HCT116 (cell line): ENCODE results near the gene CCDC70. TPM values are rescaled to one million over a fixed set of nuclear protein-coding genes. Genes with fewer than 3 reads are reported as not detected.

Experiments used
- ATAC-seq: fragments of 200-7000 bp; cut with Tn5 transposase; 2 replicates; pipeline ENCODE4 v1.9.1; 2020; ENCODE audit warnings: mild to moderate bottlenecking, moderate library complexity
- BruUV-seq: library from RNA; stranded (reverse); fragments of 400-500 nt; replicated peaks from 2 replicates; lab custom pipeline; 2021; lab: Mats Ljungman, UMichigan
- CTCF ChIA-PET: fragments of 300-600 bp; sonication (Branson Sonifier 250); formaldehyde crosslinking; loops from one replicate; lab custom pipeline; 2021; ENCODE audit warnings: antibody characterized with exemption; lab: Charles Lee
- POLR2A ChIA-PET: fragments of 300-600, 350-600 bp; sonication (Branson Sonifier 250); formaldehyde crosslinking; loops from one replicate; lab custom pipeline; 2021; ENCODE audit warnings: antibody characterized with exemption; lab: Charles Lee
- RAD21 ChIA-PET, 2 experiments: fragments of 300-600 bp; sonication (Branson Sonifier 250); formaldehyde crosslinking; loops; one replicate each; lab custom pipeline; 2023; ENCODE audit warnings: low total read pairs in 2 of 2; ENCODE audit not compliant: uncharacterized antibody in 2 of 2, unreplicated experiment in 2 of 2, low non-redundant PET in 1 of 2; lab: Charles Lee
- DNase-seq: peaks from one replicate; pipeline ENCODE4 v3.0.0-alpha.2; 2010; ENCODE audit warnings: low read depth, low spot score
- H2AFZ ChIP-seq: fragments of 200-600 bp; shearing (Covaris generic), sonication (generic); 2 replicates; pipeline ENCODE4 v1.6.1; 2017; ENCODE audit warnings: low read depth, mixed run types, mixed read lengths, antibody characterized with exemption, low read length; ENCODE audit not compliant: poor library complexity, severe bottlenecking
- H3K27ac ChIP-seq: 2 replicates; pipeline ENCODE4 v1.5.1; 2012; ENCODE audit warnings: low read depth, low read length
- H3K27me3 ChIP-seq: fragments of 200-600 bp; sonication (generic); 2 replicates; pipeline ENCODE4 v1.6.1; 2016; ENCODE audit warnings: mixed run types, low read length, mixed read lengths; ENCODE audit not compliant: insufficient read depth
- H3K36me3 ChIP-seq, 2 experiments: fragments of 200-500 bp in 1 of 2; fragments of 200-600 bp in 1 of 2; sonication (Bioruptor generic) in 1 of 2; sonication (generic) in 1 of 2; 2 replicates each; pipeline versions ENCODE4 v1.5.1 to v1.6.1; 2014 to 2016; ENCODE audit warnings: low read length in 2 of 2, inconsistent platforms in 1 of 2, mixed read lengths in 1 of 2, mixed run types in 1 of 2; ENCODE audit not compliant: insufficient read depth in 2 of 2, control insufficient read depth in 1 of 2
- H3K4me1 ChIP-seq, 2 experiments: fragments of 200-600 bp in 1 of 2; sonication (generic) in 1 of 2; 2 replicates each; pipeline versions ENCODE4 v1.5.1 to v1.6.1; 2012 to 2017; ENCODE audit warnings: low read length in 2 of 2, inconsistent platforms in 1 of 2, mild to moderate bottlenecking in 1 of 2, mixed read lengths in 1 of 2, mixed run types in 1 of 2, moderate library complexity in 1 of 2; ENCODE audit not compliant: insufficient read depth in 2 of 2, control insufficient read depth in 1 of 2
- H3K4me2 ChIP-seq: fragments of 200-600 bp; sonication (generic); 2 replicates; pipeline ENCODE4 v1.6.1; 2017; ENCODE audit warnings: mixed run types, low read length, mixed read lengths
- H3K4me3 ChIP-seq, 2 experiments: fragments of 200-600 bp in 1 of 2; sonication (generic) in 1 of 2; replicated peaks in 1 of 2; 2 replicates each; pipeline ENCODE4 v1.5.1; 2011 to 2016; ENCODE audit warnings: low read length in 2 of 2, control low read depth in 1 of 2, low read depth in 1 of 2, mild to moderate bottlenecking in 1 of 2, mixed read lengths in 1 of 2, mixed run types in 1 of 2
- H3K79me2 ChIP-seq: fragments of 200-600 bp; sonication (generic); 2 replicates; pipeline ENCODE4 v1.6.1; 2017; ENCODE audit warnings: mild to moderate bottlenecking, mixed run types, low read length, moderate library complexity, mixed read lengths; ENCODE audit not compliant: insufficient read depth
- H3K9ac ChIP-seq: fragments of 200-600 bp; sonication (generic); 2 replicates; pipeline ENCODE4 v1.6.1; 2016; ENCODE audit warnings: low read length, mixed read lengths
- H3K9me2 ChIP-seq: fragments of 200-600 bp; sonication (generic), shearing (Covaris generic); 2 replicates; pipeline ENCODE4 v1.6.1; 2017; ENCODE audit warnings: mixed run types, mild to moderate bottlenecking, moderate library complexity; ENCODE audit not compliant: insufficient read depth
- H3K9me3 ChIP-seq, 2 experiments: fragments of 200-500 bp in 1 of 2; fragments of 200-600 bp in 1 of 2; sonication (Bioruptor generic) in 1 of 2; sonication (generic) in 1 of 2; 2 replicates each; pipeline ENCODE4 v1.6.1; 2014 to 2017; ENCODE audit warnings: low read length in 2 of 2, mixed read lengths in 2 of 2, inconsistent platforms in 1 of 2, low read depth in 1 of 2, mild to moderate bottlenecking in 1 of 2, mixed run types in 1 of 2, moderate library complexity in 1 of 2; ENCODE audit not compliant: control insufficient read depth in 1 of 2, insufficient read depth in 1 of 2
- H4K20me1 ChIP-seq: fragments of 200-600 bp; sonication (generic), shearing (Covaris generic); 2 replicates; pipeline ENCODE4 v1.6.1; 2017; ENCODE audit warnings: mixed run types, mild to moderate bottlenecking, moderate library complexity; ENCODE audit not compliant: insufficient read depth
- ATF3 ChIP-seq: IDR thresholded peaks from 2 replicates; pipeline ENCODE4 v1.6.1; 2012
- CBX3 ChIP-seq: IDR thresholded peaks from 2 replicates; pipeline ENCODE4 v1.6.1; 2012; ENCODE audit warnings: low read depth
- CEBPB ChIP-seq: IDR thresholded peaks from 2 replicates; pipeline ENCODE4 v1.6.1; 2012; ENCODE audit warnings: low read depth
- ELF1 ChIP-seq: IDR thresholded peaks from 2 replicates; pipeline ENCODE4 v1.6.1; 2012; ENCODE audit warnings: low read depth, borderline replicate concordance
- EZH2phosphoT487 ChIP-seq: fragments of 200-600 bp; IDR thresholded peaks from 2 replicates; pipeline ENCODE4 v1.6.1; 2018; ENCODE audit warnings: antibody characterized with exemption, borderline replicate concordance
- FOSL1 ChIP-seq: IDR thresholded peaks from 2 replicates; pipeline ENCODE4 v1.6.1; 2012; ENCODE audit warnings: low read depth
- JUND ChIP-seq: IDR thresholded peaks from 2 replicates; pipeline ENCODE4 v1.6.1; 2012
- POLR2A ChIP-seq: IDR thresholded peaks from 2 replicates; pipeline ENCODE4 v1.7.0; 2011; ENCODE audit warnings: borderline replicate concordance; ENCODE audit not compliant: insufficient read depth, insufficient read length; ENCODE audit errors: extremely low read depth
- POLR2AphosphoS5 ChIP-seq: IDR thresholded peaks from 2 replicates; pipeline ENCODE4 v1.6.1; 2011; ENCODE audit warnings: mild to moderate bottlenecking, low read depth, low read length, moderate library complexity
- RAD21 ChIP-seq: IDR thresholded peaks from 2 replicates; pipeline ENCODE4 v1.6.1; 2012; ENCODE audit warnings: low read depth, mild to moderate bottlenecking
- SIN3A ChIP-seq: IDR thresholded peaks from 2 replicates; pipeline ENCODE4 v1.6.1; 2012; ENCODE audit warnings: low read depth
- SP1 ChIP-seq: IDR thresholded peaks from 2 replicates; pipeline ENCODE4 v1.6.1; 2012; ENCODE audit warnings: low read depth
- SRF ChIP-seq: IDR thresholded peaks from 2 replicates; pipeline ENCODE4 v1.6.1; 2012; ENCODE audit warnings: low read depth
- TCF7L2 ChIP-seq: IDR thresholded peaks from 2 replicates; pipeline ENCODE4 v1.7.0; 2011; ENCODE audit warnings: borderline replicate concordance, inconsistent platforms; ENCODE audit not compliant: insufficient read depth, insufficient read length; ENCODE audit errors: extremely low read depth
- YY1 ChIP-seq: IDR thresholded peaks from 2 replicates; pipeline ENCODE4 v1.6.1; 2011; ENCODE audit warnings: low read length, low read depth, moderate library complexity, mild to moderate bottlenecking; ENCODE audit not compliant: insufficient replicate concordance; ENCODE audit errors: extremely low read depth
- ZBTB33 ChIP-seq: IDR thresholded peaks from 2 replicates; pipeline ENCODE4 v1.6.1; 2011; ENCODE audit warnings: mild to moderate bottlenecking, low read length, moderate library complexity; ENCODE audit not compliant: insufficient replicate concordance; ENCODE audit errors: extremely low read depth
- ZFX ChIP-seq: fragments of 450-650 bp; IDR thresholded peaks from 2 replicates; pipeline ENCODE4 v1.6.1; 2017
- ZNF274 ChIP-seq: fragments of 200-500 bp; sonication (Bioruptor generic); IDR thresholded peaks from 2 replicates; pipeline ENCODE4 v1.6.1; 2014; ENCODE audit warnings: mild to moderate bottlenecking, low read depth, low read length, inconsistent platforms
- intact Hi-C: fragments of 100-400 bp; cut with micrococcal nuclease; formaldehyde crosslinking; loops from 2 replicates; pipeline ENCODE4 v1.10.0; 2022
- total RNA-seq: library from RNA; stranded (reverse); gene quantifications from one replicate; pipeline ENCODE4 v1.2.1, GENCODE V29; 2021; ENCODE audit not compliant: unreplicated experiment

Gene CCDC70
- total RNA-seq, 1 experiment from 2014 or later = not detected

GRCh38 chr13:51840917-51841316, 20.9 kb upstream of the CCDC70 start (continued):
- TF ChIP-seq ZBTB33 = no peak

GRCh38 chr13:51841732-51842131, 20.0 kb upstream of the CCDC70 start:
- ChIA-PET POLR2A (no interaction called here), RAD21 (no interaction called here), CTCF (no interaction called here)
- peaks cover 3 to 14% of the 10 kb centered on the region in 2 experiments; a peak in 3 of 4 replicates for H3K4me1 ChIP-seq
- no peak overlapping the region for H3K9ac ChIP-seq
- H4K20me1 ChIP-seq = no peaks in the 10 kb centered on the region
- H3K4me2 ChIP-seq = no peak overlapping the region
- no peak overlapping the region for H3K4me3 ChIP-seq
- H3K9me2 ChIP-seq = no peaks in the 10 kb centered on the region
- no peak for DNase-seq
- no peak overlapping the region for H2AFZ ChIP-seq
- H3K9me3 ChIP-seq = no peaks in the 10 kb centered on the region
- intact Hi-C loops = no loop called here
- H3K27me3 ChIP-seq = no peaks in the 10 kb centered on the region
- no peak overlapping the region for H3K27ac ChIP-seq
- H3K36me3 ChIP-seq = no peaks in the 10 kb centered on the region
- BruUV-seq = no TSS peak
- H3K79me2 ChIP-seq = no peaks in the 10 kb centered on the region
- ATAC-seq = no peak
- TF ChIP-seq SRF (no peak), RAD21 (no peak), ZFX (no peak), POLR2A (no peak), YY1 (no peak), SIN3A (no peak), CBX3 (no peak), TCF7L2 (no peak), JUND (no peak), SP1 (no peak), CEBPB (no peak), ATF3 (no peak), ZNF274 (no peak), FOSL1 (no peak), POLR2AphosphoS5 (no peak), EZH2phosphoT487 (no peak), ELF1 (no peak)
- TF ChIP-seq, all 23 proteins: peak for 0
